Left ventricle myocardium inferior (tissue), 1 donor: ENCODE data around the gene EPN1. TPM values are rescaled to one million over a fixed set of nuclear protein-coding genes. Genes with fewer than 3 reads are reported as not detected.
A peak's percentile ranks its signal among the peaks of the same experiment; 100 is the strongest.

Source experiments
- DNase-seq: peaks from one replicate; pipeline ENCODE4 v3.0.0-alpha.2; 2020
- H3K27ac ChIP-seq: fragments of 200-600 bp; replicated peaks from 2 replicates; pipeline ENCODE4 v1.8.0; 2021
- H3K27me3 ChIP-seq: fragments of 200-600 bp; 2 replicates; pipeline ENCODE4 v1.8.0; 2021; ENCODE audit warnings: low read depth
- H3K36me3 ChIP-seq: fragments of 200-600 bp; 2 replicates; pipeline ENCODE4 v1.8.0; 2021
- H3K4me1 ChIP-seq: fragments of 200-600 bp; 2 replicates; pipeline ENCODE4 v1.8.0; 2021
- H3K4me3 ChIP-seq: fragments of 200-600 bp; 2 replicates; pipeline ENCODE4 v1.8.0; 2021; ENCODE audit warnings: mild to moderate bottlenecking, moderate library complexity
- H3K9me3 ChIP-seq: fragments of 200-600 bp; replicated peaks from 2 replicates; pipeline ENCODE4 v1.8.0; 2021
- intact Hi-C: fragments of 100-400 bp; cut with micrococcal nuclease; formaldehyde crosslinking; loops from one replicate; pipeline ENCODE4 v1.11.0; 2022
- long read RNA-seq: library from polyadenylated mRNA; unstranded; transcript quantifications from one replicate; pipeline ENCODE4 v2.0.0, GENCODE V29; 2021
- total RNA-seq: library from RNA; stranded (reverse); fragmentation: NEBNext Ultra II Directional; extraction: Animal tissue kit (Norgen Biotek cat#: 25700); gene quantifications from one replicate; pipeline ENCODE4 v1.2.1, GENCODE V29; 2021
- TF ChIP-seq, protein P1 (sequence below): fragments of 200-600 bp; IDR thresholded peaks from 2 replicates; pipeline ENCODE4 v1.8.0; 2021; ENCODE audit warnings: antibody characterized with exemption, mild to moderate bottlenecking, borderline replicate concordance
- donor health status: DM: no; HTN: yes; CAD: no; lungs with severe emphysema.

Gene EPN1
- 205 TPM for total RNA-seq
- long read RNA-seq, full-length matches to known transcripts: 176 of 417 reads
- long read RNA-seq, partial matches to known transcripts: 73 of 417 reads
- long read RNA-seq, other reads (novel, unspliced or antisense): 168 of 417 reads

DNA sequence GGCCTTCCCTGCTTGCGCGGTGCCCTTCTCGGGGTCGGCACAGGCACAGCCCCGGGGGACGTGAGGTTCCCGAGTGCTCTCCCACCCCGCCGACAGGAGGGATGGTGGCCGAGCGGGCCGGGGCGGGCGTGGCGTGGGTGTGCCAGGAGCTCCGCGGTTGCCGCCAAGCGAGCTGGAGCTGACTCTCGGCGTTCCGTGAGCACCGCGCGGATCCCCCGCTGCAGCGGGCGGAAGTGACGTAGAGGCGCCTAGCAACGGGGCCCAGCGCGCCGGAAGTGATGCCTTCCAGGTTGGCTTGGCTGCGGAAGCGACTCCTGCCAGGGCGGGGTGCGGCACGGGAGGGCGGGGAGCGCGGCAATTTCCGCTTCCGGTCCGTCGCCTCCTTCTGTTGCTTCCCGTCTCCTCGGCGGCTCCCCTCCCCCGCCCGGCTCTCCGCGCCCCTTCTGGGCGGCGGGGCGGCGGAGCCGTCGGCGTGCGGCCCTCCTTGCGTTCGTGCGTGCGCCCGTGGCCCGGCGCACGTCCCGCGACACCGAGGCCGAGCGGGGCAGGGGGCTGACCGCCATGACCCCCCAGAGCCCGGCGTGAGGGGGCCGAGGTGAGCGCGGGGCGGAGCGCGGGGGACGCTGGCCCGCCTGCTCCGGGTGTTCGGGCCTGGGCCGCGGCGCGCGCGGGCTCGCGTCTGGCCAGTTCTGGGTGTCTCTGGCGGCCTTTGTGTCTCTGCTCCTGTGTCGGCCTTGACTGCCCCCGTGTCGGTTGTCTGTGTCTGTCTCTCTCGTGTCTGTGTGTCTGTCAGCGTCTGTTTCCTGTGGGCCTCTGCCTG, at the start of gene EPN1:
Gene EPN1, plus strand, starts transcription at position 386 of the 820 bp plus-strand sequence. CDS start 3,402 bp downstream, outside the sequence.
- intact Hi-C loops: no loop called here
- Histone ChIP-seq H3K36me3 (peaks cover 44% of the 10 kb centered on the region), H3K4me1 (peaks cover 87% of the 10 kb centered on the region)

DNA sequence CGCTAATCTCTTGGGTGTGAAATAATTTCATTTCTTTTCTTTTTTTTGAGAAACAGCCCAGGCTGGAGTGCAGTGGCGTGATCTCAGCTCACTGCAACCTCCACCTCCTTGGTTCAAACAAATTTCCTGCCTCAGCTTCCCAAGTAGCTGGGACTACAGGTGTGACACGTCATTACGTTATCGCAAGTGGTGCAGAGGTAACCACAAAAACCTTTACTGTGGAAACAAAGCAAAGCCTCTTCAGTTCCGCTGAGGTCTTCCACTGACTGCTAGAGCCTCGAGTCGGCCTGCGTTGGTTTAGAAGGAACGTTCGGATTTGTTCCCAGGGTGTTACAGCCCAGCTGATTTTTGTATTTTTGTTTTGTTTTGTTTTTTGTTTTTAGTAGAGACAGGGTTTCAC, 48.7 kb upstream of the EPN1 start:
- intact Hi-C loops: no loop called here
- peaks cover 20% of the 10 kb centered on the region for H3K4me1 ChIP-seq
- DNase-seq: no peak
- H3K4me3 ChIP-seq: no peak overlapping the region
- H3K36me3 ChIP-seq: peaks cover 10% of the 10 kb centered on the region
- H3K27me3 ChIP-seq: no peaks in the 10 kb centered on the region
- no peaks in the 10 kb centered on the region for H3K9me3 ChIP-seq
- TF ChIP-seq, protein P1, sequence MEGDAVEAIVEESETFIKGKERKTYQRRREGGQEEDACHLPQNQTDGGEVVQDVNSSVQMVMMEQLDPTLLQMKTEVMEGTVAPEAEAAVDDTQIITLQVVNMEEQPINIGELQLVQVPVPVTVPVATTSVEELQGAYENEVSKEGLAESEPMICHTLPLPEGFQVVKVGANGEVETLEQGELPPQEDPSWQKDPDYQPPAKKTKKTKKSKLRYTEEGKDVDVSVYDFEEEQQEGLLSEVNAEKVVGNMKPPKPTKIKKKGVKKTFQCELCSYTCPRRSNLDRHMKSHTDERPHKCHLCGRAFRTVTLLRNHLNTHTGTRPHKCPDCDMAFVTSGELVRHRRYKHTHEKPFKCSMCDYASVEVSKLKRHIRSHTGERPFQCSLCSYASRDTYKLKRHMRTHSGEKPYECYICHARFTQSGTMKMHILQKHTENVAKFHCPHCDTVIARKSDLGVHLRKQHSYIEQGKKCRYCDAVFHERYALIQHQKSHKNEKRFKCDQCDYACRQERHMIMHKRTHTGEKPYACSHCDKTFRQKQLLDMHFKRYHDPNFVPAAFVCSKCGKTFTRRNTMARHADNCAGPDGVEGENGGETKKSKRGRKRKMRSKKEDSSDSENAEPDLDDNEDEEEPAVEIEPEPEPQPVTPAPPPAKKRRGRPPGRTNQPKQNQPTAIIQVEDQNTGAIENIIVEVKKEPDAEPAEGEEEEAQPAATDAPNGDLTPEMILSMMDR: no peak
- no peak overlapping the region for H3K27ac ChIP-seq

More for the DNA sequence above, at the start of gene EPN1:
- TF ChIP-seq, protein P1: no peak
- H3K4me3 ChIP-seq: peak within 1 kb of the TSS; percentile 93
- H3K27ac ChIP-seq: peak within 1 kb of the TSS; percentile 97
- no peaks in the 10 kb centered on the region for H3K9me3 ChIP-seq
- no peaks in the 10 kb centered on the region for H3K27me3 ChIP-seq
- DNase-seq: peak; percentile 97

DNA sequence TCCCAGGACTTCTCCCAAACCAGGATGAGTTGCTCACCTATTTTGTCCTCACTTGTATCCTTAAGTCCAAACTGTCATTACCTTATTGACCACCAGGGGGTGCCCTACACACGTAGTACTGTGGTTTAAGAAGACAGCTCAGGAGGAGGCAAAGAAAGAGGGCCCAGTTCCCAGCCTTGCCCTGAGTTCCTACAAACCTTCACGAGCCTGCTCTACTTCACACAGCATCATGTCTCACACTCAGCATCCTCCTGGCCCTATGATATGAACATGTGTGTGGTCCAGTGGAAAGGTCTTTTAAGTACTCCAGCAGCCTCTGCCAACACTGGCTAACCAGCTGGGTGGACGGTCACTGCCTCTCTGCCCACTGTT, 42.6 kb upstream of the EPN1 start:
- Histone ChIP-seq H3K27ac (peak overlapping the region; percentile 44), H3K9me3 (no peaks in the 10 kb centered on the region), H3K4me3 (no peak overlapping the region), H3K36me3 (no peaks in the 10 kb centered on the region), H3K27me3 (no peaks in the 10 kb centered on the region), H3K4me1 (peaks cover 38% of the 10 kb centered on the region)
- intact Hi-C loops: no loop called here
- TF ChIP-seq, protein P1: peak; percentile 88
- DNase-seq: peak; percentile 44

DNA sequence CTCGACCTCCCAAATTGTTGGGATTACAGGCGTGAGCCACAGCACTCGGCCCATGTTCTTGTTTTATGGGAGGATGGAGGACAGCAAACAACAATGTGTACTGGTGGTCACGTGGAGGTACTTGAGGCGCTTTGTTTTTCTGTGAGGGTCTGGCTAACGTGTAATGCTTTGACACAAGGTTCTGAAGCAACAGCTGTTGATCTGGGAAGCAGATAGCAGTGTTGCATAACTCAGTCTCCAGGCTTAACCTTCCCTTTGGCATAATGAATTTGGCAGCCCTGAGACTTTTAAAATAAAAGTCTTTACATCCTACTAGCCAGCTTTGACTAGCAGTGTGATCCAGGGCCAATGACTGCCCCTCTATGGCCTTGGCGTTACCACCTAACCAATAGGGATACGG, 41.2 kb upstream of the EPN1 start:
- Histone ChIP-seq H3K4me3 (no peak overlapping the region), H3K27ac (peak overlapping the region; percentile 98), H3K9me3 (no peaks in the 10 kb centered on the region), H3K4me1 (peaks cover 49% of the 10 kb centered on the region), H3K36me3 (no peaks in the 10 kb centered on the region), H3K27me3 (no peaks in the 10 kb centered on the region)
- TF ChIP-seq, protein P1: no peak
- DNase-seq: no peak
- intact Hi-C loops: no loop called here

DNA sequence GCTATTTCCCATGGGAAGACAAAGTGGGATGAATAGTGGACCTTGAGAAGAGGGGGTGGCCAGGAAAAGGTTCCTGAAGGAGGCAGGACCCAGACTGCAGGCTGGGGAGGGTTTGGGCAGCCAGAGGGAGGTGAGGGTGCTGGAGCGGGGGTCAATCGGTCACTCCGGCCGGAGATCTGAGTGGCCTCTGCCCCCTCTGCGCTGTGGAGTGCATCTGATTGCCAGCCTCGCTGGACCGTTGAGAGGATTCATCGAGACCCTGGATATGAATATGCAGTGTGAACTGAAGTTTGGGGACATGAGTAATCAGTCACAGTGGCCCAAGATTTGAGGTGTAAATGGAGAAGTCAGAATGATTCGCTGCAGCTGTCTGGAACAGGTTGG, 39.7 kb upstream of the EPN1 start:
- intact Hi-C loops: no loop called here
- H3K4me3 ChIP-seq: peak overlapping the region; percentile 96
- TF ChIP-seq, protein P1: no peak
- no peaks in the 10 kb centered on the region for H3K36me3 ChIP-seq
- no peaks in the 10 kb centered on the region for H3K9me3 ChIP-seq
- H3K4me1 ChIP-seq: peaks cover 64% of the 10 kb centered on the region
- DNase-seq: no peak
- peak overlapping the region; percentile 98 for H3K27ac ChIP-seq
- H3K27me3 ChIP-seq: no peaks in the 10 kb centered on the region
